ENCODE measurements around the gene KPNA6. TPM values are rescaled to one million over a fixed set of nuclear protein-coding genes. Genes with fewer than 3 reads are reported as not detected.

Gene KPNA6
- total and polyA plus RNA-seq, 9 of the 15 experiments (the other 6 are each of a cell fraction or from before 2014, with no cell fraction given) = 20.1 to 54.6 (median 32.2) TPM

DNA sequence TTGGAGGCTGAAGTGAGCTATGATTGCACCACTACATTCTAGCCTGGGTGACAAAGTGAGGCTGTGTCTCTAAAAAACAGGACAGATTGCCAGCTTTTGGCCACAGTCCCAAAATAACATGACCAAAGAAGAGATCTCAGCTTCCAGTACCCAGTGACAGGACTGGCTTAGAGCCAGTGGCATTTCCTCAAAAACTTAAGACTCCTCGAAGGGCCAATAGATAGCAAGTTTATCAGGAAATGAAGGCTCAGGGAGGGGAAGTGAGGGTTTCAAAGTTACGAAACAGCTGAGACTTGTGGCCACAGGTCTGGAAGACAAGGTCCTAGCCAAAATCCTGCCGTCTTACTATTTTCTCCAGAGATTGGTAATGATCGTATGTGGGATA lies 41.4 kb upstream of the KPNA6 start (continued):
- TF ChIP-seq, protein P1, sequence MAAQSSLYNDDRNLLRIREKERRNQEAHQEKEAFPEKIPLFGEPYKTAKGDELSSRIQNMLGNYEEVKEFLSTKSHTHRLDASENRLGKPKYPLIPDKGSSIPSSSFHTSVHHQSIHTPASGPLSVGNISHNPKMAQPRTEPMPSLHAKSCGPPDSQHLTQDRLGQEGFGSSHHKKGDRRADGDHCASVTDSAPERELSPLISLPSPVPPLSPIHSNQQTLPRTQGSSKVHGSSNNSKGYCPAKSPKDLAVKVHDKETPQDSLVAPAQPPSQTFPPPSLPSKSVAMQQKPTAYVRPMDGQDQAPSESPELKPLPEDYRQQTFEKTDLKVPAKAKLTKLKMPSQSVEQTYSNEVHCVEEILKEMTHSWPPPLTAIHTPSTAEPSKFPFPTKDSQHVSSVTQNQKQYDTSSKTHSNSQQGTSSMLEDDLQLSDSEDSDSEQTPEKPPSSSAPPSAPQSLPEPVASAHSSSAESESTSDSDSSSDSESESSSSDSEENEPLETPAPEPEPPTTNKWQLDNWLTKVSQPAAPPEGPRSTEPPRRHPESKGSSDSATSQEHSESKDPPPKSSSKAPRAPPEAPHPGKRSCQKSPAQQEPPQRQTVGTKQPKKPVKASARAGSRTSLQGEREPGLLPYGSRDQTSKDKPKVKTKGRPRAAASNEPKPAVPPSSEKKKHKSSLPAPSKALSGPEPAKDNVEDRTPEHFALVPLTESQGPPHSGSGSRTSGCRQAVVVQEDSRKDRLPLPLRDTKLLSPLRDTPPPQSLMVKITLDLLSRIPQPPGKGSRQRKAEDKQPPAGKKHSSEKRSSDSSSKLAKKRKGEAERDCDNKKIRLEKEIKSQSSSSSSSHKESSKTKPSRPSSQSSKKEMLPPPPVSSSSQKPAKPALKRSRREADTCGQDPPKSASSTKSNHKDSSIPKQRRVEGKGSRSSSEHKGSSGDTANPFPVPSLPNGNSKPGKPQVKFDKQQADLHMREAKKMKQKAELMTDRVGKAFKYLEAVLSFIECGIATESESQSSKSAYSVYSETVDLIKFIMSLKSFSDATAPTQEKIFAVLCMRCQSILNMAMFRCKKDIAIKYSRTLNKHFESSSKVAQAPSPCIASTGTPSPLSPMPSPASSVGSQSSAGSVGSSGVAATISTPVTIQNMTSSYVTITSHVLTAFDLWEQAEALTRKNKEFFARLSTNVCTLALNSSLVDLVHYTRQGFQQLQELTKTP (IDR thresholded peaks at IDR 0.05; ENCODE audit: low read depth in 1 of 2, partially characterized antibody in 2 of 2) = peak; percentile 31 to 36
- TF ChIP-seq THRB (CRISPR knock-in tag; conservative IDR thresholded peaks at IDR 0.05) (no peak), PATZ1 (CRISPR knock-in tag; IDR thresholded peaks at IDR 0.05; ENCODE audit: borderline replicate concordance) (no peak), PML (IDR thresholded peaks at IDR 0.05; ENCODE audit: low read length) (peak; percentile 59; the same call in 1 of the 2 replicates), SIN3B (IDR thresholded peaks at IDR 0.05; ENCODE audit: low read depth) (no peak), FOXP1 (CRISPR knock-in tag; IDR thresholded peaks at IDR 0.05) (no peak), ZNF511 (CRISPR knock-in tag; IDR thresholded peaks at IDR 0.05) (no peak), SAFB2 (IDR thresholded peaks at IDR 0.05; ENCODE audit: borderline replicate concordance, low read depth, low read length, severe bottlenecking) (no peak), L3MBTL2 (IDR thresholded peaks at IDR 0.05) (no peak; the same call in 1 of the 2 replicates), ZNF696 (CRISPR knock-in tag; conservative IDR thresholded peaks at IDR 0.05) (no peak), SMARCA5 (IDR thresholded peaks at IDR 0.05) (no peak), CREBBP (IDR thresholded peaks at IDR 0.05; ENCODE audit: low read depth, low read length) (no peak), TRIM24 (IDR thresholded peaks at IDR 0.05) (no peak), NR1H2 (CRISPR knock-in tag; IDR thresholded peaks at IDR 0.05) (no peak)
- TF ChIP-seq, protein P2, sequence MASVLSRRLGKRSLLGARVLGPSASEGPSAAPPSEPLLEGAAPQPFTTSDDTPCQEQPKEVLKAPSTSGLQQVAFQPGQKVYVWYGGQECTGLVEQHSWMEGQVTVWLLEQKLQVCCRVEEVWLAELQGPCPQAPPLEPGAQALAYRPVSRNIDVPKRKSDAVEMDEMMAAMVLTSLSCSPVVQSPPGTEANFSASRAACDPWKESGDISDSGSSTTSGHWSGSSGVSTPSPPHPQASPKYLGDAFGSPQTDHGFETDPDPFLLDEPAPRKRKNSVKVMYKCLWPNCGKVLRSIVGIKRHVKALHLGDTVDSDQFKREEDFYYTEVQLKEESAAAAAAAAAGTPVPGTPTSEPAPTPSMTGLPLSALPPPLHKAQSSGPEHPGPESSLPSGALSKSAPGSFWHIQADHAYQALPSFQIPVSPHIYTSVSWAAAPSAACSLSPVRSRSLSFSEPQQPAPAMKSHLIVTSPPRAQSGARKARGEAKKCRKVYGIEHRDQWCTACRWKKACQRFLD (CRISPR knock-in tag; IDR thresholded peaks at IDR 0.05) = no peak
